Activated B cell treated with CpG ODN at 0.5 μM for 24 hours (primary cell): ENCODE results near the gene CTCFL. TPM values are rescaled to one million over a fixed set of nuclear protein-coding genes. Genes with fewer than 3 reads are reported as not detected.

Source experiments
- ATAC-seq: fragments of 200-7000 bp; cut with Tn5 transposase; one replicate; pipeline ENCODE4 v1.10.0; 2021; ENCODE audit warnings: low read depth, mild to moderate bottlenecking, moderate library complexity
- CTCF ChIA-PET: fragments of 350-600 bp; sonication (Branson Sonifier 250); formaldehyde crosslinking; loops from one replicate; lab custom pipeline; 2021; ENCODE audit warnings: antibody characterized with exemption; lab: Charles Lee
- POLR2A ChIA-PET: fragments of 350-600 bp; sonication (Branson Sonifier 250); formaldehyde crosslinking; loops from one replicate; lab custom pipeline; 2021; ENCODE audit warnings: antibody characterized with exemption; lab: Charles Lee
- DNase-seq: peaks from one replicate; pipeline ENCODE4 v3.0.0; 2022
- H3K27ac Mint-ChIP-seq: one replicate; pipeline ENCODE4 v1.8.0; 2020; ENCODE audit warnings: mixed read lengths
- H3K27me3 Mint-ChIP-seq: one replicate; pipeline ENCODE4 v1.8.0; 2021; ENCODE audit warnings: mixed read lengths
- H3K36me3 Mint-ChIP-seq: one replicate; pipeline ENCODE4 v1.8.0; 2021; ENCODE audit warnings: low read depth, mixed read lengths
- H3K4me1 Mint-ChIP-seq: one replicate; pipeline ENCODE4 v1.8.0; 2021; ENCODE audit warnings: mixed read lengths
- H3K4me3 Mint-ChIP-seq: one replicate; pipeline ENCODE4 v1.8.0; 2020; ENCODE audit warnings: mild to moderate bottlenecking, mixed read lengths
- H3K9me3 Mint-ChIP-seq: one replicate; pipeline ENCODE4 v1.8.0; 2020; ENCODE audit warnings: mixed read lengths
- CTCF ChIP-seq: fragments of 200-600 bp; IDR thresholded peaks from one replicate; pipeline ENCODE4 v1.8.0; 2022; ENCODE audit warnings: antibody characterized with exemption, mild to moderate bottlenecking
- intact Hi-C: fragments of 100-400 bp; cut with micrococcal nuclease; formaldehyde crosslinking; loops from one replicate; pipeline ENCODE4 v1.15.1; 2024
- total RNA-seq: library from RNA; stranded (reverse); gene quantifications from 2 replicates; pipeline ENCODE4 v1.2.3, GENCODE V29; 2022

Gene CTCFL
- total RNA-seq, 1 donor from 2014 or later = not detected

GRCh38 chr20:57448764-57449354 lies 76.1 kb downstream of the CTCFL start:
- TF ChIP-seq CTCF = no peak
- Mint-ChIP-seq H3K36me3 (no peaks in the 10 kb centered on the region), H3K9me3 (no peaks in the 10 kb centered on the region), H3K27ac (no peak overlapping the region), H3K4me1 (peaks cover 55% of the 10 kb centered on the region), H3K4me3 (peak overlapping the region; percentile 32), H3K27me3 (no peaks in the 10 kb centered on the region)
- CTCF ChIA-PET = no interaction called here
- intact Hi-C loops = no loop called here
- POLR2A ChIA-PET = no interaction called here
- ATAC-seq = no peak
- DNase-seq = no peak

Other genes starting within 250 kb of the CTCFL start
- not detected in 2 replicates for gene SPO11, start 195.3 kb downstream of the CTCFL start, total RNA-seq
- 35.7 and 36.6 TPM in 2 replicates for gene RAE1, start 173.9 kb downstream of the CTCFL start, total RNA-seq
- gene RBM38, start 133.7 kb downstream of the CTCFL start, total RNA-seq = 69.6 and 70.7 TPM in 2 replicates
- not detected in 2 replicates for gene PCK1, start 36.0 kb upstream of the CTCFL start, total RNA-seq
- 16.5 and 17.8 TPM in 2 replicates for gene ZBP1, start 95.3 kb upstream of the CTCFL start, total RNA-seq
- 33.1 and 34.8 TPM in 2 replicates for gene PMEPA1, start 184.9 kb upstream of the CTCFL start, total RNA-seq